GM21717 (cell line): ENCODE results near the gene PIP5KL1.
A peak's percentile ranks its signal among the peaks of the same experiment; 100 is the strongest.

Source experiments
- ATAC-seq: cut with Tn5 transposase; IDR thresholded peaks from one replicate; pipeline ENCODE4 v1.9.1; 2021; ENCODE audit warnings: mild to moderate bottlenecking, moderate library complexity; ENCODE audit not compliant: unreplicated experiment

The PIP5KL1 gene

DNA sequence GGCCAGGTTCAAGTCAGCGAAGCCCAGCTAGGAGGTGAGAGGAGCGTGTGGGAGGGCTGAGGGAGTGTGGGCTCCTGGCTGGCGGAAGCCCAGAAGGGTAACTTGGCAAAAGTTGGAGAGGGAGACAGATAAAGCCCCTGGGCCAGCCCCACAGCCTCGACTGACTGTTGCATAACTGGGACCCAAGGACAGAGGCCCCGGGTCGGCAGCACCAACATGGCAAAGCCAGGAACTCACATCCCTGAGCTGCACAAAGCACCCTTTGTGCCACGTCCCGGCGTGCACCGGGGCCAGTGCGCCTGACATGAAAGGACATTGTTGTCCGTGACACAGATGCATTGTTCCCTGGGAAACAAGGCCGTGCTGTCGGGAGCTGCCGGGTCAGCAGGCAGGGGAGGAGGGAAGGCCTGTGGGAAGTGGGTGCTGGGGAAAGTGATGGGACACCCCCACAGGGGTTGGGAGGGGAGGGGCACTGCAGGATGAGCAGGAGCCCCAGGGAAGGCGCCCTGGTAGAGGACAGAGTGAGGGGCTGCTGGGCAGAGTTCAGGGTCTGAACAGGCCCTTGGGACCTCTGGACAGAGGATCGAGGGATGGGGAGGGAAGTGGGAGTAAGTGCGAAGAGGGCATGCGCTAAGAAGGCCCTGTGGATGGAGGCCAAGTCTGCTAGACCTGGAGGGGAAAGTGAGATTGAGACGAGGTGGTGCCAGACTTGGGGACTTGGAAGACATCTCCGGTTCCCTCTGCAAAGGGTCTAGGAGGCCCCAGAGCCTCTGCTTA lies 20.1 kb upstream of the PIP5KL1 start:
- ATAC-seq, result no peak

DNA sequence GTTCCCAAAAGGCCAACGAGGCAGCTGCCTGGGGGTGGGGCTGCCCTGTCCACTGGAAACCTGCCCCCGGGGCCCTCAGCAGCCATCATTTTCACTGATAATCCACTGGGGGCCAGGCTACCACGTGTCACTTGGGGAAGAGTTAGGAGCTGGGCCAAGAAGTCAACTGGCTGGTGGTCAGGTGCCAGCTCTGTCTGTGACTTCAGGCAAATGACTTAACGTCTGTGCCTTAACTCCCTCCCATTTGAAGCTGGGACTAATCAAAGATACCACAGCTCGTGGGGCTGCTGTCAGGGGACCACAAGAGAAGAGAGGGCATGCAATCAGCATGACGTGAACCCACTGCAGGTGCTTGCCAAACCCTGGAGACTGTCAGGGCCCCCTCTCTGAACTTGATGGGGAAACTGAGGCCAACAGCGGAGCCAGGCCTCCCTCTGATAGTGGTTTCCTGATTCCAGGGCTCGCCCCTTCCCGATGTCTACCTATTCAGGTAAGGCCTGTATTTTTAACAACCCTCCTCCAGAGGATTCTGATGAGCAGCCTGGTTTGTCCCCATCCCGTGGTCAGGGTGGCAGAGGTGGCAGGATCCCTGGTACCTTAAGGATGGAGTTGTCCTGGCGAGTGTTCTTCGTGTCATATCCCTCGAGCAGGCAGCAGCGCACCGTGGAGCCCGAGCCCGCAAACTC lies 19.4 kb upstream of the PIP5KL1 start:
- ATAC-seq, result no peak

DNA sequence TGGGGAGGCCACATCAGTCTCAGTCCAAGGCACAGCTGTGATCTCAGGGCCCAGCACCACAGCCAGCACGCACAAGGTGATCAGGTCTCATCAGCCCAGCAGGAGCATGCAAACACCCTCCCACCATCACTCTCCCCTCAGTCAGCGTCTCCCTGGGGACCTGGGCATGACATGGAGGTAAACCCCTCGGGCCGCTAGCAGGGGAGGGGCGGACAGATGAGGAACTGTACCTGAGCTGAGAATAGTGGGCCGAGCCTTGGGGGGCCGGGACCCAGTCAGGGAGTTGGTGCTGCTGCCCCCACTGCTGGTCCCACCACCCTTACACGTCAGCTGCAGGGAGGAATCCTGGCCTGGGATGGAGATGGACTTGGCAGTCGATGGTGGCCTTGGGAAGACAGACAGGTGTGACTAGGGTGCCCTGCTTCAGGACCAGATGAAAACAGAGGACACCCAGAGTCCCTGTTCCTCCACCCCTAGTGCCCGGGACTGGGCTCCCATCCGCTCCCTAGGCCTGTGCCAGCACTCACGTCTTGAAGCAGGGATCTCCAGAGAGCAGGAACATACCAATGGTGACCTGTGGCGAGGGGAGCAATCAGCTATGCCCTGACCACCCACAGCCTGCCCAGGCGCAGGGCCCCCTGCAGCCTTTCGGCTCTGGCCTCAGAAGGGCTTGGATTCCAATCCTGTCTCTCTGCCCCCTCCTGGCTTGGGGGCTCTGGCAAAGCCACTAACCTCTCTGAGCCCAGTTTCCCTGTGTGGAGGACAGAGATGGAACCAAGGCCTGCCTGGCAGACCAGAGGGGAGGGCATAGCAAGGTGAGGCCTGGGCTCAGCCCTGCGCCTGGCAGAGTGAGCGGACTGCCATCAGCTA lies 17.5 kb upstream of the PIP5KL1 start:
- ATAC-seq, result no peak

DNA sequence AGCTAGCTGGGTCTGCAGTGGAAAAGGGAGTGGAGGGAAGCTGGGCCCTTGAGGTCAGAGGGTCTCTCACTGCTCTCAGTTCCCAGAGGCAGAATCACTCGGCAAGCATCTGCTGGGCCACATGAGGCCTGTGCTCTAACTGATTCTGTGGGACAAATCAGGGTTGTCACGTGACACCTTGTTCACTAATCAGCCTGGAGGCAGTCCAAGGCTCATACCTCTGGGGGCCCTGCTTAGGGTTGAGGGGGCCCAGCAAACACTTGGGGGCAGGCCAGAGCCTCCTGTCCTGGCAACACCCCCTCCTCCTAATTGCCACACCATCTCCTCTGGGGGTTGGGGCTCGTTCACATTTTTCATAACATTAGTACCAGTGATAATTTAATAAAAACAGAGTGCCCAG lies 16.2 kb upstream of the PIP5KL1 start:
- ATAC-seq, result no peak

DNA sequence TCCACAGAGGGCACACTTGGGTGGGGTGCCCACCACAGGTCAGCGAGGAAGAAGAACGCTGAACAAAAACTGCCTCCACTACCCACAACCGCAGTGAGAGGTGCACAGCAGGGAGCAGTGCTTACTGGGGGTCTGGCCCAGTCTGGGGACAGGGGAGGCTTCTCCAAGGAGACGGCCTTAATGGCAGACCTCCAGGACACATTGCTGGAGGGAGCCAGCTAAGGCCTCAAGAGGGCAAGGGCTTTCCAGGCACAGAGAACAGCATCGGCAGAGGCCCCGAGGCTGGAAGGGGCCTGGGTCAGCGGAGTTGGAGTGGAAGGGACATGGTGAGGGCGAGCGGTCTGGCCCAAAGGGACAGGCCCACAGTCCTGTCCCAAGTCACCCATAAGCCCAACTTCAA lies 15.4 kb upstream of the PIP5KL1 start:
- ATAC-seq, result no peak

DNA sequence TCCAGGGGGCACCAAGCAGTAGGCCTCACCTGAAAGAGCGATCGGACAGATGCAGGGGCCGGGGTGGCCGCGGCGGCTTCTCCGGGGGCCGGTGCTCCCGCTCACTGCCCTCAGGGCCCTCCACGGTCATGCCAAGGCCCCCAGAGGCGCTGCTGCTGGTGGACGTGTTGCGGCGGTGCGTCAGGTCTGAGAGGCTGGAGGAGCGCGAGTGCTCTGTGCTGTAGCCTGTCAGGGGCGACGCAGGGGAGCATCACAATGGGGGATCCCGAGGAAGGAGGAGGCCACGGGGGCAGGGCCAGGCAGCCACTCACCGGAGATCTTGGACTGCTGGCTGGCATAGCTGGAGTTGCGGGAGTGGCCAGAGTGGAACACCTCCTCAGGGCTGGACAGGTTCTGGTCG lies 14.8 kb upstream of the PIP5KL1 start:
- ATAC-seq, result no peak

DNA sequence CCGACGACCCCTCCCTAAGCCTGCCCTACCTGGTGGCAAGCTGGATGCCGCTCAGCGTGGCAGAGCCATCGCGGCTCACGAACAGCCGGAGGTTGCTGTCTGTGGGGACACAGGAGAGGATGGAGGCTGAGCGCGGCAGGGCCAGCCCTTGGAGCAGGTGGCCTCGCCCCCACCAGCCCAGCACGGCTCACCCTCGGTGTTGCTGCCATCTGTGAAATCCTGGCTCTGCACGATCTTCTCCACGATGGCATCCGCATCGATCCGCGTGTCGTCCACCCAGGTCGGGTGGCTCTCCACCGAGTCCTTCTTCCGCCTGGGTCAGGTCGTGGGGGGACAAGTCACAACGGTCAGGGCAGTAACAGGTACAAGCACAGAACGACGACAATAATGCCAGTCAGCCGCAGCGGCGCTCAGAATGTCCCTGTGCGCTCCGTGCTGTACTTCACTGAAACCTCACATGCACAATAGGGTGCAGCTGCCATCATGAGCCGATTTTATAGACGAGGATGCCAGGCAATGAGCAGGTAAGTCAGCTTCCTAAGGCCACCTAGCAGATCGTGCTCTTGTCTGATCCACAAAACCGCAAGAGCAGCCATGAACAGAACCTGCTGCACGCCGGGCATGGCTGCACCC lies 14.1 kb upstream of the PIP5KL1 start:
- ATAC-seq, result no peak

DNA sequence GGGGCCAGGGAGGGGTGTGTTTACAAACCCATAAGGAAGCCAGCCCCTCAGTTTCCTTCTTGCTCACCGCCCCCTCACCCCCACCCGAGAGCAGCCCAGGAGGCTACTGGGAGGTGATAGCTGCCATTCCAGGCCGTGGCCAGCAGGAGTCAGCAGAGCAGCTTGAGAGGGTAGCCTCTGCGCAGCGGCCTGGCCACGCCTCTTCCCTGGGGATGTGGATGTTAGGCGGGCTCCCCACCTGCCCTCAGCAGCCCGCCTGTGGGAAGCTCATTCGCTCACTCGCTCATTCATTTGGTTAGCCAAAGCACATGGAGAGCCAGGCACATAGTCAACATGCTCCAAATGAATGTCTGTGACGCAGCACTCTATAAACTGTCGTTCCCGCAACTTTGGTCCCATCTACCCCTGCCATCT lies 13.2 kb upstream of the PIP5KL1 start:
- ATAC-seq, result no peak

DNA sequence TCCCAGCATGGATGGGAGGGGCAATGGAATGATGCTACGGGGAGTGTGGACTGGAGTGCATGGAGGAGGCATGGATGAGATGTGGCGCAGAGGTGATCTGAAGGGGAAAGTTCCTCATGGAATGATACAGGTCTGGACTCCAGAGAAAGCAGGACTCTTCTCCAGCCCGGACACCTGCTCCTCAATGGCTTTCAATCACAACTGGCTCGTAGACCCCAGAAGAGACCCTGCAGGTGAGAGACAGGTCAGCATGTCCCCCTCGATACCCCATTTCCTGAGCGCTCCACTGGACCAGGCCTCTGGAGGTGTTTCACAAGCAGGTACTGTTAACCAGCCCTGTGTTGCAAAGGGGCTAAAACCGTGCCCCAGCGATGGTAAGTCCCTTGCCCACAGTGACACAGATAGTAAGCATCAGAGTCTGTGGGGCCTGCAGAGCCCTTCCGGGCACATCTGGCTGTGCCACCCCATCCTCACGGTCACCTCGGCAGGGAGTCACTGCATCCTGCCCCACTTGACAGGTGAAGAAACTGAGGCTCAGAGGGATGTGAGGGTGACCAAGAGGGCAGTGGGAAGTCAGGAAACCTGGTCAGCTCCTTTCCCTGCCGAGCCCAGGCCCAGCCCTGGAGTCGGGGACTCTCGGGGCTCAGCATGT lies 12.6 kb upstream of the PIP5KL1 start:
- no peak for ATAC-seq

DNA sequence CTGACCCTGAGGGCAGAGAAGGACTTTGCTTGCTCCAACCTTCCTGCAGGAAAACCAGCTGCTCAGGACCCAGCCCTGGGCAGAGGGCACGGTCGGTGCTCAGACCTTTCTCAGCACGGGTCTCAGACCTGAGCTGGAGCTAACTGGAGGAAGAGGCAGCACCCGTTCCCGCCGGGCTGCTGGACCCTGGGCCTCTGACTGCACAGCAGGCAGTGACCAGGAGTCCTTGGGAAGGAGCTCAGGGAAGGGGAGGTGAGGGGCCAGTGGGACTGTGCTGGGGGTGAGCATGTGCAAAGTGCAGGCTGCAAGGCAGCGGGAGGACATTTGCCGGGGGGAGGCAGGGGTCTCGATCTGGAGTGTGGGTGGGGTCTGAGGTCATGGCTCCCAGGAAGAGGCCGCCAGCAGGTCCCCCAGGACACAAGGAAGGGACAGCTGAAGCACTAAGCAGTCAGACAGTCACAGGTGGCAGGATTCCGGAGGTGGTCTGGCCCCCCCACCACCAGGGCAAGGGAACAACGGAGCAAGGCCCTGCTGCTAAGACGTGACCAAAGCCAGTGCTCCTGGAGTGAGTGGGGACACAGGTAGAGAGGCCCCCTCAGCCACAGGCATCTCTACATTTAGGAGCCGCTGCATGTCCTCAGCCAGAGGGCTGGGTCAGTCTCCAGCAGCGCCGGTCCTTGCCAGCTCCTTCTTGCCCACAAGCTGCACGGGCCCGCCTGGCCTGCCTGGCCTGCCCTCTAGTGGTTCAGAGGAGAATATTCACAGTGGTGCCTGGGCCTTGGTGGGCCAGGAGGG lies 11.8 kb upstream of the PIP5KL1 start:
- ATAC-seq, result no peak

DNA sequence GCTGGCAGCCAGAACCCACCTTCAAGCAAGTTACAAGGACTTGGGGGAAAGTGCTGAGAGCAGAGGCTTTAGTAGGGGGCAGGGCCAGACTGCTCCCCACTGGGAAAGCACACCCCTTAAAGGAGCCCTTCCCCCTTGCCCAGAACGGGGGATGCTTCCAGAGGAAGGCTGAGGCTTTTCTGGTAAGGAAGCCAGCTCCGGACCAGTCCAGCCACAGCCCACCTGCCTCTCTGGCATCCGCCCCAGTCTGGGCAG lies 11.3 kb upstream of the PIP5KL1 start:
- ATAC-seq, result no peak

DNA sequence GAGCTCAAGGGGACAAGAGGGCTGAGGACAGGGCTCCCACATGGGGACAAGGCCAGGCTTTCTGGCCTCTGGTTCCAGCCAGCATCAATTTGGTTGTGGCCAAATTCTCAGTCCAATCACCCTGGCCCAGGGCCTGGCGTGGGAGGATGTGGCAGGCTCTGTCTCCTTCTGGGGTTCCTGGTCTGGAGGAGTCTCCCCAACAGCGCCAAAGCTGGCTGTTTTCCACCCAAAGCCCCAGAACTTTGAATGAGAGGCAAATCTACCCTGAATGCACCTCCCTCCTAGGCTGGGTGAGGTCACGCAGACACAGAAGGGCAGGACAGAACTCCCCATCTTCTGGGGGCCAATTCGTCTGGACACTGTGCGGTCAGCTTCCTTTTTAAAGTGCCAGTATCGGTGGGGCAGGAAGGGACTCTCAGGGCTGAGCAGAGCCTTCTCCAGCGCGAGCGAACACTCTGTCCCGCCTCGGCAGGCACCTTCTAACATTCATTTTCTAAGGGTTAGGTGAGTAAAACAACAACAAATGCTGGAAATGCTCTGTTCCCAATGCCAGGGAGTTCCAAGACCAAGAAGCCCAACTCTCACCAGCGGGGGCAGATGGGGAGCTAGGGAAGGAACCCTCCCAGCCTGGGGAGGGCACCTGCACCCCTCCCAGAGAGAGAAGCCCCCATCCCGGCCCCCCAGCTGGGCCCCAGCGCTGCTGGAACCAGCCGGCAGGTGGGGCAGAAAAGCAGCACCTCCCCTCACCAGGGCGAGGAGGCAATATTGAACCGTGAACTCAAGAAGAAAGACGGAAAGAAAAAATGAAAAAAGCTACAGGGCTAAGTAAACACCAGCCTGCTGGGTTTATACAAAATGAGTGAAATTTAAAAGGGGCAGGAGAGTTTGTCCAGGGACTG lies 10.7 kb upstream of the PIP5KL1 start:
- no peak for ATAC-seq

DNA sequence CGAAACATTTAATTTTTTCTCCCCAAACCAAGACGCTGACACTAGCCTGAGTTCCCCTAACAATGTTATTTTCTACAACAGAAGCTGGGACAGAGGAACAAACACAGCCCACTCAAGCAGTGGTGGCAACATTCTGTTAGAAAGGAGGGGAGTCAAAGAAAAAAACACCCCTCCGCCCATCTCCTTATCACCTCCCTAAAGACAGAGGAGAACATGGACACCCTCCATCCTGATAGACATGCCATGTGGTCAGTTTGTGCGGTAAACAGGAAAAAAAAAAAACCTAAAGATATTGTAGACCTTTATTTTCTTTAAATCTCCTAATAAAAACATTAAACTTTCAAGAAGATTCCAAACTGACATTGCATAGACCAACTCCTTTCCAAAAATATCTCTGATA lies 10.0 kb upstream of the PIP5KL1 start:
- ATAC-seq, result no peak

DNA sequence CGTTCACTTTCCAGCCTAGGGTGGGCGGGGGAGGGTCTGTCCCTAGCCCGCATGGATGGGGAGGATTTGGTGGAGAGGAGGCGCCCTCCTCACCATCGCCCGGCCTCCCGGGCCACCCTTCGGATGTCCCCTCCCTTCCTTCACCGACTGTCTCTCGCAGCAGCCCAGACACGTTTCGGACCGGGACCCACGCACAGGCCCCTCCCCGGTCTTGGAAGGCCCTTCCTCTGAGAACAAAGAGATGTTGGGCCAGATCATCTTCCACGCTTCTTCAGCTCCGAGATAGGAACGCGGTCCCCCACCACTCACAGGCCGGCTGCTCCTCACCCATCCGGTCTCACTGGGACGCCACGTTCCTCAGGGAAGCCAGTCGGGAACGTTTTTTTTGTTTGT lies 7.7 kb upstream of the PIP5KL1 start:
- no peak for ATAC-seq

DNA sequence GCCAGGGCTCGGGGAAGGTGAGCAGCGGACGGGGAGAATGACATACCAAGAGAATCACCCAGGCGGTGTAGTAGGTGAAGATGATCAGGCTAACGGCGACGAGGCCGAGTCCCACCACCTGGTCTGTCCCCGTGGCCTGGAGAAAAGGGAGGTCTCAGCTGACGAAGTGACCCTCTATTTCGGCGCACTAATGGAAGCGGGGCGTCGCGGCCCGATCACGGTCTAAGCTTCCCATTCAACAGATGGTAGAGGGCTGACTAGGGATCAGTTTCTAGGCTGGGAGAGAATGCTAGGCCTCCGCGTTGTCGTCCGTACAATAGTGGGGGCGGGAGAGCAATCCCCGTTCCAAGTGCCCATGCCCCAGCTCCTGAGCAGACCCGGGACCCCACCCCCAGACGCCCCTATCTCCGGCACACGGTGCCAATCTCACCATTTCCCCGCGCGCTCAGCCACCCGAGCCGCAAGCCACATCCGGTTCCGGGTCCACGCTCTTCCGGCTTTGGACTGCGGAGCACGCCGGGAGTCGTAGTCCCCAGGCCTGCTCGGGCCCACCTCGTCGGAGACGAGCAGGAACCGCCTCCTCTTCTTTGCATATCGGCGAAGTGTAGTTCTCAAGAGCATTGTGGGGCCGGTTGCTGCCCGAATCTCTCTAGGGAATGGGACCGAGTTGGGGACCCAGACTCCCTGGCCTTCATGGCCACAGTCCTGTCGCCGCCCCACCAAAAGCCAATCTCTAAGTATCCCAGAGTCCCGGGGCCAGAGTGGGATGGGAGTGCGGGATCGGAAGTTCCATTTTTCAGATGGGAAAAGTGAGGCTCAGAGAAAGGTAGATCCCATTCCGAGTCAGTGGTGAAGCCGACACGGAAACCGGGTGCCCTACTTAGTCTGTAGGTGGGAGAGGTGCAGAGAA lies 7.1 kb upstream of the PIP5KL1 start, which contains the start of gene DPM2:
TSS of gene DPM2 (minus strand) at position 467 of the 910 bp plus-strand sequence. CDS start at position 433, 34 bp downstream.
- peak; percentile 79 for ATAC-seq

DNA sequence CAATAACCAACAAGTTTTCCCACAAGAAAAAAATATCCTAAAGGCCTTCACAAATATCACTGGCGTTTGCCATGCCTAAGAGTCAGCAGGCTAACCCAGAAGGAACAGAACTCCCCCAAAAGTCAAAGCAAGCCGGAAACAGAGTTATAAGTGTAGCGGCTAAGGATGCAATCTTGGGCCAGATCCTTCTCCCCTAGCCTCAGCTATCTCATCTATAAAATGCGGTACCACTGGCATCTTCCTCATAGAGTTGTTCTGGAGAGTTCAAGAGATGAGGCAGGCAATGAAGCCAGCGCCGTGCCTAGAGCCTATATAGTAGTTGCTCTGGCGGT lies 6.4 kb upstream of the PIP5KL1 start:
- no peak for ATAC-seq

DNA sequence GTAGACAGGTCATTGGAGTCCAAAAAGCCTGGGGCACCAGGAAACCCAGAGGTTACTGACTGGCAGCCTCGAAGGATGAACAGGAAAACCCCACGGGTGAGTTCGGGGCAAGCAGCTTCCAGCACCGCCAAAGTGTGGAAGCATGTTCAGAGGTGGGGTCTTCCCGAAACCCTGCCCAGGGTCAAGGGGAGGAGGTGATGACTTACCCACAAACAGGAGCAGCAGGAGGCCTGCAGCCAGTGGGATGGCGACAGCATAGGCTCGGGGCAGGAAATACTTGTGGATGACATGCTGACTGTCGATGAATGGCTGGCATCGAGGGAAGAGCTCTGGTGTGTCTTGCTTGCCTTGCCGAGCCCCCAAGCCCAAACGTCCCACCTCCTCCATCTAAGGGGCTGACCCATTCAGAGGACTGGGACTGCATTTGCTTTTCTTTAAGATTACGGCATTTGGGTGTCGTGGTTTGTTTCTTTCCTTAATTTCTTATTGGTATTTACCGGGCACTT lies 5.8 kb upstream of the PIP5KL1 start:
- no peak for ATAC-seq

DNA sequence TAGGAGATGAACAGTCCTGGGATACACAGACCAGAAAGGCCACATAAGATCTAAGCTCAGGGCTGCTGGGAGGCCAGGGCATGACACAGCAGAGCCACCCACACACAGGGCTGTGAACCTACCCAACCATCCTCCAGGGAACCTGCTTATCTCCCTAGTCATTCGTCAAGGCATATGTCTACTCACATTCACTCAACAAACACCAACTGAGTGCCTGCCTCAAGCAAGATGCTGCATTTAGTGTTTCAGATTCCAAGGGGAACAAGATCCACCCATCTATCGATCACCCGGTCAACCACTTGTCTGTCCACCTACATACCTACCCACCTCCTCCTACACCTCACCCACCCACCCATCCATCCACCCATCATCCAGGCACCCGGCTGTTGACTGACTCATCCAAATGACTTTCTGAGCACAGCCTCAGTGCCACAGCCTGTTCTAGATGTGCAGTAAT lies 5.2 kb upstream of the PIP5KL1 start:
- ATAC-seq, result no peak
